ENCODE results near the gene CNGA3. TPM values are rescaled to one million over a fixed set of nuclear protein-coding genes. Genes with fewer than 3 reads are reported as not detected.
A peak's percentile ranks its signal among the peaks of the same experiment; 100 is the strongest.

Gene CNGA3
- total and polyA plus RNA-seq, 5 experiments from 2014 or later = not detected

DNA sequence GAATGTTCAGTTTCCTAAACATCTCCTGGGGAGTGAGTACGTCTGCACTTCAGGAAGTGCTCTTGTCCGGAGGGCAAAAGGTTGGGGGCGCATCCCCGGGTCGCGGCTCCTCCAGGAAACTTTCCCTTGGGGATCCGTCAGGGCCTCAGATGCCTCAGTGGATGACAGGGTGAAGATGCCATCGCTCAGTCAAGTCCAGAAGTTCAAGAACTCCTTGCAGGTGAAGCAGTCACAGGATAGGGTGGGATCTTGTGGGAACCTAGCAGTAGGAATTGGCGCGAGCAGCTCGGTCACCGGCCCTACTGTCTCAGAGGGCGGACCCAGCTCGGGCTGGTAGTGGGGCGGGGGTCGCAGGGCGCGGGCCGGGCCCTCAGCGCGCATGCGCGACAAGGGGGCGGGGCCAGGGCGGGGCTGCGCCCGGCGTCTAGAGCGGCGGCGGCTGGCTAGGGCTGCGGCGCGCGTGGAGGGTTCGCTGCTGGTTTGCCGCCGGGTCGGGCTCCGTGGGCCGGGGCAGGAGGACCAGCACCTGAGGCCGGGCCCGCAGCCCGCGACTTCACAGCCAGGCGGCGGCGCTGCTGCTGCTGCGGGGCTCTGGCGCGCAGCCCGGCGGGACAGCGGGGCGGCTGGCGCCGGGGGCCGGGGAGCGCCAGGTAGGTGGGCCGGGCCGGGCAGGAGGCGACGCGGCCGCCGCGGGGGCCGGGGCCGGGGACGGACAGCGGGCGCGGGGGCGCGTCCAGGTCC, 98.3 kb downstream of the CNGA3 start, which contains the start of gene INPP4A:
Gene INPP4A (plus strand): TSS at position 423 of the 741 bp plus-strand sequence. CDS start 75,191 bp downstream, outside the sequence.
- POLR2A ChIA-PET = interaction anchor here (12.9 kb wide), 1 partner anchor 21 kb away, joined by 233 read pairs; no protein-coding TSS in a partner anchor
- peaks cover 0 to 8% (median 0%) of the 10 kb centered on the region in 3 donors for H3K36me3 Mint-ChIP-seq
- ATAC-seq (peak; percentile 67 to 75), DNase-seq (peak; percentile 70 to 87 (median 79))
- no peaks in the 10 kb centered on the region for H3K27me3 Mint-ChIP-seq
- peaks cover 0 to 9% (median 4%) of the 10 kb centered on the region in 9 donors for H3K9me3 Mint-ChIP-seq
- peaks cover 23 to 47% (median 34%) of the 10 kb centered on the region in 4 donors for H3K4me1 Mint-ChIP-seq
- H3K27ac Mint-ChIP-seq = peak within 1 kb of the TSS; percentile 91 to 99 (median 97)
- peak within 1 kb of the TSS; percentile 94 to 99 (median 96) for H3K4me3 Mint-ChIP-seq

DNA sequence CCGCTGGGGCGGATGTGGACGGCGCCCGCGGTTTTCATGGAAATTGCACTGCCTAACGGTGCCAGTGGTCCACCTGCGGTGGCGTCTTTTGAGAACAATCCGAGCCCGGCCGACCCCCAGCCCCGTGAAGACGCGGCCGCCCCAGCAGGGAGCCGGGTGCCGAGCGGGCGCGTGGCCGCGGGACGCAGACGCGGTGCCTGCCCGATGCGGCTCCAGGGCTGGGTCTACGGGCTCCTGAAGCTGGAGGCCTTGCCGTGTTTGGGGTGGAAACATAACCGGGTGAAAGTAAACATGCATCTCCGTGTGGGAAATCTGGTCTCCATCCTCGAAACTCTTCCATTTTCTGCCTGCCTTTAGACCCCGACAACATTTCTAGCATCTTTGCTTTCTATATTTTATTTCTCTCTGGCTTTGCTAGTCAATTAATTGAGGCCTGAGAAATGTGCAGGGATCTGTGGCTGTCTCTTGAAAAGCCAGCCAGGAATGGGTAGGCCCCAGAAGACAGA, 99.0 kb downstream of the CNGA3 start:
- peaks cover 26 to 53% (median 40%) of the 10 kb centered on the region in 4 donors for H3K4me1 Mint-ChIP-seq
- DNase-seq = peak in 2 of 10 donors; percentile 15 to 32
- no peaks in the 10 kb centered on the region for H3K27me3 Mint-ChIP-seq
- peak overlapping the region; percentile 94 to 99 (median 96) for H3K4me3 Mint-ChIP-seq
- peaks cover 0 to 5% (median 0%) of the 10 kb centered on the region in 3 donors for H3K36me3 Mint-ChIP-seq
- peak overlapping the region; percentile 91 to 99 (median 97) for H3K27ac Mint-ChIP-seq
- peak; percentile 8 to 20 for ATAC-seq
- H3K9me3 Mint-ChIP-seq = peaks cover 0 to 5% (median 0%) of the 10 kb centered on the region in 9 donors
- POLR2A ChIA-PET = interaction anchor here (1.2 to 12.9 kb wide), 3 partner anchors 9 to 20 kb away, joined by 3 to 233 read pairs (median 5); no protein-coding TSS in a partner anchor

DNA sequence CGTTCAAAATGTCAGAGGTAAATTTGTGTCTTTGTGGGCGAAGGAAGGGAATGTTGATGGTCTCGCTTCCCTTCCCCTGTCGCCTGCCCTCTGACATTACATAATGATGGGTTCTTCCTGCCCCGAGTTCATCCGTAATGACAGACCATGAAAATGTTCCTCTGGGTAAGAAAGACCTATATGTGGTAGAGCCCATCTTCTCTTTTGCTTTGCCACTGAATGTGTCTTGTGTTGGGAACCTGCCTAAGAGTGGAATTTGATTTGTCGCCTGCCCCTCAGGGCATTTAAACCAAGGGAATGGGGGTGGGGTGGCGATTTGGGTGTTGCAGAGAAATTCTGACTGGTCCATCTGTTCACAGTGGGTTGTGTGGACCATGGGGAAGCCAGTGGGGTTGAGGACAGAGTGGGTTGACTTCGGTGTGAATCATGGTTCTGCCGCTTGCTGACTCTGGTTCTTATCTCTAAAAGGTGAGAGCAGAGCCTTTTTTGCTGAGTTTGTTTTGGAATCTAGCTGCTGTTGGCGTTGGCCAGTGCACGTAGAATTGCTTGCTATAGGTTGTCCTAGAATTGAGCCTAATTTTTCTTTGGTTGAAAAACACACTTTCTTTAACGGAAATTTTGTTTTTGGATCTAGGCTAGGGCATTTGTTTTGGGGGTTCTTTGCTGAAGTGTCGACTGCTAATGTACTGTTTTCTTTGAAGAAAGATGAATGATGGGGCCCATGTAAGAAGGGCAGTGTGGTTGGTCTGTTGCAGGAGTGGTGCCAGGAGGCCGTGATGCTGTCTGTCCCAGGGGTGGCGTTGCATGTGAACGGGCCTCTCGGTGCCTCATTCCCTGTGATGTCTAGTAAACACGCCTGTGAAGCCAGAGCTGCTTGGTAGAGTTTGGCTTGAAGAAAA, 99.7 kb downstream of the CNGA3 start:
- peak overlapping the region; percentile 91 to 99 (median 97) for H3K27ac Mint-ChIP-seq
- peaks cover 0 to 5% (median 0%) of the 10 kb centered on the region in 3 donors for H3K36me3 Mint-ChIP-seq
- no peaks in the 10 kb centered on the region for H3K27me3 Mint-ChIP-seq
- DNase-seq = peak in 4 of 10 donors; percentile 30 to 43 (median 36)
- H3K4me1 Mint-ChIP-seq = peaks cover 32 to 60% (median 47%) of the 10 kb centered on the region in 4 donors
- peak; percentile 14 for ATAC-seq
- no peaks in the 10 kb centered on the region for H3K9me3 Mint-ChIP-seq
- POLR2A ChIA-PET = interaction anchor here (0.9 to 12.9 kb wide), 10 partner anchors 9 to 733 kb away, joined by 3 to 233 read pairs (median 4); partner anchors contain the start of gene ZAP70
- H3K4me3 Mint-ChIP-seq = peak overlapping the region; percentile 94 to 99 (median 96)

DNA sequence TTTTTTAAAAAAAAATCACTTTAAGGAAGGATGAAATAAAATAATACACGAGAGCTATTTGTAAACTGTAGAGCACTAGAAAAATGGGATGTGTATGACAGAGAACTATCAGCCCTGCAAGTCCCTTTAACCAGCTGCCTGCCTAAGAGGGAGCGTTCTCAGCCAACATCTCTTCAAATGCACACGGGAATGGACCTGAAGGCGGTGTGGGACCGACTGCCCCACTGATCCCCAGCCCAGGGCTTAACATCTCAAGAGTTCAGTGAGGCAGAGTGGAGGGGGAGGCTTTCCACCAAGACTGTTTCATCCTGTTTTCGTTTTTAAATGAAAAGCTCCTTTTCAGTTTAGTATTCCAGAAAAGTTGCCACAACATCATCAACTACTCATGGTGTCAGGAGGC, 100.6 kb downstream of the CNGA3 start:
- Mint-ChIP-seq H3K27ac (peak overlapping the region; percentile 91 to 99 (median 97)), H3K36me3 (peaks cover 0 to 5% (median 0%) of the 10 kb centered on the region in 3 donors), H3K4me1 (peaks cover 35 to 69% (median 56%) of the 10 kb centered on the region in 4 donors), H3K9me3 (no peaks in the 10 kb centered on the region), H3K27me3 (no peaks in the 10 kb centered on the region), H3K4me3 (peak overlapping the region; percentile 94 to 99 (median 96))
- no peak for ATAC-seq
- DNase-seq = no peak
- POLR2A ChIA-PET = interaction anchor here (0.6 to 12.9 kb wide), 12 partner anchors 9 to 734 kb away, joined by 3 to 233 read pairs (median 4); partner anchors contain the start of gene ZAP70

Other genes starting within 250 kb of the CNGA3 start
- gene INPP4A, start 98.4 kb downstream of the CNGA3 start, total RNA-seq = 100 to 1,000 TPM; 130 to 141 TPM
- gene INPP4A, start 98.4 kb downstream of the CNGA3 start, polyA plus RNA-seq = 10 to 100 TPM; 37.7 to 64.3 (median 46.3) TPM